ENCODE data around the gene C3orf52. TPM values are rescaled to one million over a fixed set of nuclear protein-coding genes. Genes with fewer than 3 reads are reported as not detected.

The C3orf52 gene
- total and polyA plus RNA-seq, 2 donors (not counting 1 experiment from before 2014, with no cell fraction given), result 0.18 to 3.9 TPM

- H3K4me3 ChIP-seq (ENCODE audit: control extremely low read depth in 1 of 5, extremely low read depth in 1 of 5, insufficient read depth in 1 of 5, low read depth in 2 of 5, low read length in 4 of 5), result peak overlapping the region in 1 of 5 experiments; percentile 4
- H3K9me3 ChIP-seq (ENCODE audit: control extremely low read depth in 1 of 3, control insufficient read depth in 2 of 3, insufficient read depth in 1 of 3, low read length in 2 of 3), result no peaks in the 10 kb centered on the region
- WGBS (ENCODE audit: insufficient coverage), result 20% methylated on average over 1 of the region's 6 CpGs
- H3K27ac ChIP-seq (ENCODE audit: low read length in 2 of 2), result peak overlapping the region; percentile 42 to 56
- no peaks in the 10 kb centered on the region for H3K27me3 ChIP-seq (replicated peaks in 1 of 4; ENCODE audit: control extremely low read depth in 1 of 4, control insufficient read depth in 3 of 4, insufficient read depth in 4 of 4, low read length in 3 of 4)
- peak overlapping the region; percentile 31 for H2AFZ ChIP-seq (ENCODE audit: insufficient read depth, low read depth, low read length, poor library complexity, severe bottlenecking)
- no peaks in the 10 kb centered on the region for H3K79me2 ChIP-seq (ENCODE audit: control insufficient read depth, insufficient read depth, low read length)
- no peaks in the 10 kb centered on the region for H4K20me1 ChIP-seq (ENCODE audit: control insufficient read depth, insufficient read depth, low read length, poor library complexity, severe bottlenecking)
- H3K4me2 ChIP-seq (replicated peaks; ENCODE audit: low read depth, low read length, poor library complexity, severe bottlenecking), result peak overlapping the region; percentile 55
- peak; percentile 45 for DNase-seq
- ChIA-PET POLR2A (interaction anchor here (1.0 to 1.2 kb wide), 2 partner anchors 14 to 182 kb away, joined by 4 to 5 read pairs; no protein-coding TSS in a partner anchor), CTCF (interaction anchor here (0.8 to 3.5 kb wide), 7 partner anchors 10 to 419 kb away, joined by 3 to 26 read pairs (median 8); partner anchors contain the start of genes GCSAM and SLC9C1)
- peak overlapping the region; percentile 58 for H3K4me3 Mint-ChIP-seq
- peaks cover 68% of the 10 kb centered on the region for H3K4me1 Mint-ChIP-seq
- H3K27ac Mint-ChIP-seq, result peak overlapping the region; percentile 91
- no peak for TF ChIP-seq CTCF (IDR thresholded peaks at IDR 0.05)
- TF ChIP-seq EZH2 (IDR thresholded peaks at IDR 0.05; ENCODE audit: borderline replicate concordance, insufficient read depth, low read depth, low read length, poor library complexity, severe bottlenecking), result no peak
- H3K9me3 Mint-ChIP-seq (ENCODE audit: insufficient read depth), result no peaks in the 10 kb centered on the region
- intact Hi-C loops (cut with micrococcal nuclease), result loop anchor here (1.0 to 5.0 kb wide), 3 partner anchors 53 to 447 kb away; partner anchors contain the start of gene ATG3
- peak overlapping the region; percentile 15 for H3K9ac ChIP-seq (ENCODE audit: low read length)
- H3K27me3 Mint-ChIP-seq, result no peaks in the 10 kb centered on the region
- ATAC-seq (ENCODE audit: low read depth), result no peak
- no peaks in the 10 kb centered on the region for H3K36me3 ChIP-seq (replicated peaks in 1 of 2; ENCODE audit: control extremely low read depth in 1 of 2, control insufficient read depth in 1 of 2, extremely low read depth in 1 of 2, insufficient read depth in 2 of 2, low read length in 1 of 2)
- peaks cover 70 to 75% of the 10 kb centered on the region in 2 donors for H3K4me1 ChIP-seq (ENCODE audit: control insufficient read depth in 2 of 2, insufficient read depth in 2 of 2, low read length in 2 of 2)
Measured at GRCh38 chr3:112114576-112115160, 28.5 kb downstream of the C3orf52 start.

- H3K27me3 Mint-ChIP-seq, result no peaks in the 10 kb centered on the region
- POLR2A ChIA-PET, result interaction anchor here (1.2 kb wide), 1 partner anchor 14 kb away, joined by 4 read pairs; no protein-coding TSS in a partner anchor
- H3K27me3 ChIP-seq (replicated peaks in 1 of 4; ENCODE audit: control extremely low read depth in 1 of 4, control insufficient read depth in 3 of 4, insufficient read depth in 4 of 4, low read length in 3 of 4), result no peaks in the 10 kb centered on the region
Measured at GRCh38 chr3:112115161-112115739, 29.1 kb downstream of the C3orf52 start.

More at GRCh38 chr3:112115161-112115739, 29.1 kb downstream of the C3orf52 start:
- Histone ChIP-seq H3K36me3 (replicated peaks in 1 of 2; ENCODE audit: control extremely low read depth in 1 of 2, control insufficient read depth in 1 of 2, extremely low read depth in 1 of 2, insufficient read depth in 2 of 2, low read length in 1 of 2) (no peaks in the 10 kb centered on the region), H4K20me1 (ENCODE audit: control insufficient read depth, insufficient read depth, low read length, poor library complexity, severe bottlenecking) (no peaks in the 10 kb centered on the region), H3K4me1 (ENCODE audit: control insufficient read depth in 2 of 2, insufficient read depth in 2 of 2, low read length in 2 of 2) (peaks cover 76 to 81% of the 10 kb centered on the region in 2 donors), H2AFZ (ENCODE audit: insufficient read depth, low read depth, low read length, poor library complexity, severe bottlenecking) (peak overlapping the region; percentile 31), H3K79me2 (ENCODE audit: control insufficient read depth, insufficient read depth, low read length) (no peaks in the 10 kb centered on the region), H3K27ac (ENCODE audit: low read length in 2 of 2) (peak overlapping the region; percentile 42 to 56), H3K4me2 (replicated peaks; ENCODE audit: low read depth, low read length, poor library complexity, severe bottlenecking) (peak overlapping the region; percentile 55), H3K4me3 (ENCODE audit: control extremely low read depth in 1 of 5, extremely low read depth in 1 of 5, insufficient read depth in 1 of 5, low read depth in 2 of 5, low read length in 4 of 5) (peak overlapping the region in 1 of 5 experiments; percentile 4), H3K9ac (ENCODE audit: low read length) (peak overlapping the region; percentile 15), H3K9me3 (ENCODE audit: control extremely low read depth in 1 of 3, control insufficient read depth in 2 of 3, insufficient read depth in 1 of 3, low read length in 2 of 3) (no peaks in the 10 kb centered on the region)
- Mint-ChIP-seq H3K4me3 (peak overlapping the region; percentile 56), H3K4me1 (peaks cover 74% of the 10 kb centered on the region), H3K27ac (peak overlapping the region; percentile 91), H3K9me3 (ENCODE audit: insufficient read depth) (no peaks in the 10 kb centered on the region)
- intact Hi-C loops (cut with micrococcal nuclease), result no loop called here
- 67% methylated on average over 2 of the region's 6 CpGs for WGBS (ENCODE audit: insufficient coverage)
- DNase-seq (peak; percentile 62), ATAC-seq (ENCODE audit: low read depth) (no peak)
- CTCF ChIA-PET, result interaction anchor here (0.8 to 3.5 kb wide), 7 partner anchors 12 to 418 kb away, joined by 3 to 26 read pairs (median 8); partner anchors contain the start of genes GCSAM and SLC9C1
- TF ChIP-seq CTCF (IDR thresholded peaks at IDR 0.05), result no peak
- TF ChIP-seq EZH2 (IDR thresholded peaks at IDR 0.05; ENCODE audit: borderline replicate concordance, insufficient read depth, low read depth, low read length, poor library complexity, severe bottlenecking), result no peak

All from B cell (primary cell).